Measurements from ENCODE around the gene PNISR.

DNA sequence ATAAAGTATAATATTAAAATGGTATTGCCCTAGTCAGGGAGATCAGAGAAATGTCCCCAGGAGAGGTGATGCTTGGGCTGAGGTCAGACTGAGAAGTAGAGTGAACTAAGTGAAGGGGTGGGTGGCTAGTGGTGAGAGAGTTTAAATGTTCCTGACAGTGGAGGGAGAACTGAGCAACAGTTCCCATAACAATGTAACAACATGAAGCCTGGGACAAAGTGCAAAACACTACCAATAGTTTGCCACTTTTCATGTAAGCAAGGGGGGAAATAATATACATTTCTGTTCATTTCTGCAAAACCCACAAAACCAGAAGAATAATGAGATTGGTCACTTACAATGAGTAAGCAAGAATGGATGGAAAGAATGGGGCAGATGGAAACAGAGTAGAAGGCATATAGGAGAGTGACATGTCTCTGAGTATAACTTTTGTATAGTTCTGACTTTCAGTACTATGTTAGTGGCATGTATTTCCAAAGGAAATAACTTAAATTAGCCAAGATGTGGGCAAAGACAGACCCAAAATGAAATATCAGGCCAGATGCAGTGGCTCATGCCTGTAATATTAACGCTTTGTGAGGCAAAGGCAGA is 62.3 kb downstream of the PNISR start:
- TF ChIP-seq CTCF (IDR thresholded peaks at IDR 0.05) (no peak), POLR2A (IDR thresholded peaks at IDR 0.05) (no peak)

Measured in testis (tissue), 2 donors.